ENCODE measurements around the gene IGFBP3.
"Not testable (repeated sequence)": the region's sequence is repeated elsewhere in the genome, so short reads cannot be mapped to it uniquely, and the experiment has no call there.

Gene IGFBP3

GRCh38 chr7:45920502-45921380 is at the start of gene IGFBP3:
Gene IGFBP3 (minus strand): TSS chr7:45921272. CDS start chr7:45921140, 132 bp downstream.
- peak; percentile 43 for DNase-seq

GRCh38 chr7:45970454-45970853 is 49.4 kb upstream of the IGFBP3 start:
- no peak for DNase-seq

- DNase-seq, result no peak
Measured at GRCh38 chr7:45969940-45970339, 48.9 kb upstream of the IGFBP3 start.

- DNase-seq, result no peak
Measured at GRCh38 chr7:45968856-45969541, 47.9 kb upstream of the IGFBP3 start.

GRCh38 chr7:45968312-45968711 is 47.2 kb upstream of the IGFBP3 start:
- DNase-seq, result no peak

GRCh38 chr7:45967591-45968157 is 46.6 kb upstream of the IGFBP3 start:
- no peak for DNase-seq

GRCh38 chr7:45962861-45963260 is 41.8 kb upstream of the IGFBP3 start:
- no peak for DNase-seq

- no peak for DNase-seq
Measured at GRCh38 chr7:45957721-45958120, 36.6 kb upstream of the IGFBP3 start.

GRCh38 chr7:45955286-45955685 is 34.2 kb upstream of the IGFBP3 start:
- no peak for DNase-seq

GRCh38 chr7:45953055-45953454 is 32.0 kb upstream of the IGFBP3 start:
- DNase-seq, result not testable (repeated sequence)

- DNase-seq, result no peak
Measured at GRCh38 chr7:45944058-45944457, 23.0 kb upstream of the IGFBP3 start.

GRCh38 chr7:45940939-45941338 is 19.9 kb upstream of the IGFBP3 start:
- DNase-seq, result no peak

GRCh38 chr7:45940237-45940781 is 19.2 kb upstream of the IGFBP3 start:
- DNase-seq, result not testable (repeated sequence)

- DNase-seq, result no peak
Measured at GRCh38 chr7:45939574-45939973, 18.5 kb upstream of the IGFBP3 start.

- no peak for DNase-seq
Measured at GRCh38 chr7:45938626-45939302, 17.7 kb upstream of the IGFBP3 start.

GRCh38 chr7:45937862-45938261 is 16.8 kb upstream of the IGFBP3 start:
- DNase-seq, result no peak

GRCh38 chr7:45937301-45937700 is 16.2 kb upstream of the IGFBP3 start:
- no peak for DNase-seq

GRCh38 chr7:45930967-45931366 is 9.9 kb upstream of the IGFBP3 start:
- DNase-seq, result no peak

GRCh38 chr7:45927721-45928120 is 6.6 kb upstream of the IGFBP3 start:
- DNase-seq, result no peak

- DNase-seq, result no peak
Measured at GRCh38 chr7:45924283-45924682, 3.2 kb upstream of the IGFBP3 start.

GRCh38 chr7:45923818-45924217 is 2.7 kb upstream of the IGFBP3 start:
- DNase-seq, result no peak

- peak; percentile 45 for DNase-seq
Measured at GRCh38 chr7:45923290-45923689, 2.2 kb upstream of the IGFBP3 start.

- DNase-seq, result no peak
Measured at GRCh38 chr7:45922810-45923209, 1.7 kb upstream of the IGFBP3 start.

Measured in NCI-H345 (cell line).